H9 (cell line): Measurements from ENCODE around the gene SDK2. TPM values are rescaled to one million over a fixed set of nuclear protein-coding genes. Genes with fewer than 3 reads are reported as not detected.

Experiments used
- DNase-seq: peaks from one replicate; pipeline ENCODE4 v3.0.0-alpha.2; 2017
- H2AFZ ChIP-seq: one replicate; pipeline ENCODE4 v1.6.1; 2013; ENCODE audit warnings: mild to moderate bottlenecking, low read length, control low read depth, moderate library complexity
- H2AK5ac ChIP-seq: 2 replicates; pipeline ENCODE4 v1.6.1; 2013; ENCODE audit warnings: low read length, control low read depth, mixed read lengths; ENCODE audit not compliant: insufficient read length
- H2BK120ac ChIP-seq: one replicate; pipeline ENCODE4 v1.6.1; 2013; ENCODE audit warnings: low read depth, mild to moderate bottlenecking, low read length, control low read depth, inconsistent platforms; ENCODE audit not compliant: poor library complexity, severe bottlenecking
- H2BK12ac ChIP-seq: 2 replicates; pipeline ENCODE4 v1.6.1; 2013; ENCODE audit warnings: low read length, control low read depth, mixed read lengths, low read depth; ENCODE audit not compliant: insufficient read length
- H2BK15ac ChIP-seq: 2 replicates; pipeline ENCODE4 v1.6.1; 2013; ENCODE audit warnings: low read depth, low read length, control low read depth
- H2BK20ac ChIP-seq: one replicate; pipeline ENCODE4 v1.6.1; 2013; ENCODE audit warnings: low read depth, mild to moderate bottlenecking, low read length, control low read depth, inconsistent platforms; ENCODE audit not compliant: poor library complexity, severe bottlenecking
- H2BK5ac ChIP-seq: 2 replicates; pipeline ENCODE4 v1.6.1; 2013; ENCODE audit warnings: low read length, control low read depth, mixed read lengths; ENCODE audit not compliant: insufficient read length
- H3K14ac ChIP-seq: 2 replicates; pipeline ENCODE4 v1.6.1; 2013; ENCODE audit warnings: low read length, control low read depth; ENCODE audit not compliant: insufficient read depth
- H3K18ac ChIP-seq: 2 replicates; pipeline ENCODE4 v1.6.1; 2013; ENCODE audit warnings: low read depth, mild to moderate bottlenecking, mixed read lengths, low read length, control low read depth; ENCODE audit not compliant: insufficient read length
- H3K23ac ChIP-seq: 2 replicates; pipeline ENCODE4 v1.6.1; 2013; ENCODE audit warnings: low read length, control low read depth, mixed read lengths, low read depth; ENCODE audit not compliant: insufficient read length
- H3K23me2 ChIP-seq: 2 replicates; pipeline ENCODE4 v1.6.1; 2013; ENCODE audit warnings: low read depth, mild to moderate bottlenecking, mixed read lengths, low read length, control low read depth; ENCODE audit not compliant: insufficient read length, poor library complexity, severe bottlenecking
- H3K27ac ChIP-seq: 2 replicates; pipeline ENCODE4 v1.5.1; 2013; ENCODE audit warnings: low read length, control low read depth, mixed read lengths, low read depth; ENCODE audit not compliant: insufficient read length
- H3K27me3 ChIP-seq: 2 replicates; pipeline ENCODE4 v1.6.1; 2013; ENCODE audit warnings: low read length, control low read depth, inconsistent platforms; ENCODE audit not compliant: insufficient read depth
- H3K4ac ChIP-seq: 2 replicates; pipeline ENCODE4 v1.6.1; 2013; ENCODE audit warnings: low read depth, mild to moderate bottlenecking, control low read depth, inconsistent platforms, low read length, moderate library complexity
- H3K4me1 ChIP-seq: 2 replicates; pipeline ENCODE4 v1.6.1; 2013; ENCODE audit warnings: low read length, control low read depth, inconsistent platforms; ENCODE audit not compliant: insufficient read depth
- H3K4me2 ChIP-seq: 2 replicates; pipeline ENCODE4 v1.6.1; 2013; ENCODE audit warnings: low read length, control low read depth, mixed read lengths; ENCODE audit not compliant: insufficient read length, insufficient read depth
- H3K56ac ChIP-seq: 2 replicates; pipeline ENCODE4 v1.6.1; 2013; ENCODE audit warnings: low read depth, mild to moderate bottlenecking, mixed read lengths, low read length, control low read depth; ENCODE audit not compliant: insufficient read length
- H3K79me1 ChIP-seq: 2 replicates; pipeline ENCODE4 v1.6.1; 2013; ENCODE audit warnings: low read depth, mild to moderate bottlenecking, moderate library complexity, low read length, control low read depth, inconsistent platforms; ENCODE audit not compliant: insufficient read depth, poor library complexity, severe bottlenecking
- H3K79me2 ChIP-seq: 2 replicates; pipeline ENCODE4 v1.6.1; 2013; ENCODE audit warnings: low read length, control low read depth, inconsistent platforms; ENCODE audit not compliant: insufficient read depth
- H3K9ac ChIP-seq: 2 replicates; pipeline ENCODE4 v1.6.1; 2013; ENCODE audit warnings: low read length, control low read depth, mixed read lengths; ENCODE audit not compliant: insufficient read length; ENCODE audit errors: extremely low read depth
- H3K9me3 ChIP-seq: one replicate; pipeline ENCODE4 v1.6.1; 2013; ENCODE audit warnings: low read depth, low read length, inconsistent platforms; ENCODE audit not compliant: control insufficient read depth
- H3T11ph ChIP-seq: one replicate; pipeline ENCODE4 v1.6.1; 2013; ENCODE audit warnings: mild to moderate bottlenecking, low read length, control low read depth, inconsistent platforms
- H4K20me1 ChIP-seq: one replicate; pipeline ENCODE4 v1.6.1; 2013; ENCODE audit not compliant: control insufficient read depth, insufficient read length, insufficient read depth
- H4K5ac ChIP-seq: 2 replicates; pipeline ENCODE4 v1.6.1; 2013; ENCODE audit warnings: low read depth, mild to moderate bottlenecking, mixed read lengths, low read length, control low read depth; ENCODE audit not compliant: insufficient read length
- H4K8ac ChIP-seq: replicated peaks from 2 replicates; pipeline ENCODE4 v1.6.1; 2013; ENCODE audit warnings: low read length, control low read depth, mixed read lengths, low read depth; ENCODE audit not compliant: insufficient read length
- H4K91ac ChIP-seq: 2 replicates; pipeline ENCODE4 v1.6.1; 2013; ENCODE audit warnings: low read depth, mild to moderate bottlenecking, moderate library complexity, mixed read lengths, low read length, control low read depth; ENCODE audit not compliant: insufficient read length
- H3K27ac Mint-ChIP-seq, 3 experiments: 2 replicates in 2 of 3; 3 replicates in 1 of 3; pipeline ENCODE4 v1.8.0; 2020 to 2021; ENCODE audit warnings: mixed read lengths in 3 of 3, mild to moderate bottlenecking in 1 of 3, moderate library complexity in 1 of 3
- H3K27me3 Mint-ChIP-seq: 2 replicates; pipeline ENCODE4 v1.8.0; 2021; ENCODE audit warnings: low read depth, mild to moderate bottlenecking, moderate library complexity, mixed read lengths
- H3K36me3 Mint-ChIP-seq, 3 experiments: 2 replicates in 2 of 3; 3 replicates in 1 of 3; pipeline ENCODE4 v1.8.0; 2020 to 2021; ENCODE audit warnings: low read depth in 3 of 3, mixed read lengths in 3 of 3; ENCODE audit not compliant: insufficient read depth in 1 of 3
- H3K4me1 Mint-ChIP-seq, 2 experiments: 2 replicates each; pipeline ENCODE4 v1.8.0; 2020; ENCODE audit warnings: mixed read lengths in 2 of 2
- H3K4me3 Mint-ChIP-seq, 2 experiments: 2 replicates in 1 of 2; 3 replicates in 1 of 2; pipeline ENCODE4 v1.8.0; 2020 to 2021; ENCODE audit warnings: mild to moderate bottlenecking in 2 of 2, mixed read lengths in 2 of 2, moderate library complexity in 1 of 2
- H3K9me3 Mint-ChIP-seq, 2 experiments: 2 replicates in 1 of 2; 3 replicates in 1 of 2; pipeline ENCODE4 v1.8.0; 2020; ENCODE audit warnings: mild to moderate bottlenecking in 2 of 2, mixed read lengths in 2 of 2, moderate library complexity in 1 of 2
- CTCF ChIP-seq: fragments of 200-600 bp; sonication (generic); conservative IDR thresholded peaks from 3 replicates; pipeline ENCODE4 v1.8.0; 2021; ENCODE audit warnings: antibody characterized with exemption, mild to moderate bottlenecking
- WGBS: extraction: QIAGEN DNeasy Blood & Tissue Kit; methylation state at CpG from one replicate; pipeline ENCODE4 v1.1.7; 2013; ENCODE audit warnings: missing lambda C conversion rate, low lambda C conversion rate, mixed read lengths; ENCODE audit not compliant: insufficient read length; ENCODE audit errors: extremely low coverage; 5-methylcytosine and 5-hydroxymethylcytosine counted together
- total RNA-seq: library from RNA; stranded (reverse); gene quantifications from 2 replicates; pipeline ENCODE4 v1.2.1, GENCODE V29; 2021

Gene SDK2
- total RNA-seq, 1 experiment from 2014 or later: 9.1 TPM

GRCh38 chr17:73292031-73292531 is 352.2 kb downstream of the SDK2 start:
- Histone ChIP-seq H2AK5ac (no peak overlapping the region), H3K4me2 (no peak overlapping the region), H3T11ph (no peak overlapping the region), H2BK5ac (no peak overlapping the region), H4K91ac (no peak overlapping the region), H3K79me1 (no peaks in the 10 kb centered on the region), H3K56ac (no peak overlapping the region), H4K20me1 (no peaks in the 10 kb centered on the region), H3K23ac (no peak overlapping the region), H2AFZ (no peak overlapping the region), H4K5ac (no peak overlapping the region), H2BK20ac (no peak overlapping the region), H3K4ac (no peak overlapping the region), H2BK15ac (no peak overlapping the region), H3K9ac (no peak overlapping the region), H2BK12ac (no peak overlapping the region), H3K18ac (no peak overlapping the region), H3K27me3 (no peaks in the 10 kb centered on the region), H3K79me2 (no peaks in the 10 kb centered on the region), H3K9me3 (no peaks in the 10 kb centered on the region), H3K27ac (no peak overlapping the region), H3K23me2 (no peaks in the 10 kb centered on the region), H4K8ac (no peak overlapping the region), H3K4me1 (no peaks in the 10 kb centered on the region), H2BK120ac (no peak overlapping the region), H3K14ac (no peak overlapping the region; the same call in 1 of the 2 replicates)
- DNase-seq: peak; percentile 25
- Mint-ChIP-seq H3K27ac (peak overlapping the region in 1 of 3 experiments; percentile 82; a peak in 3 of 7 replicates), H3K4me1 (peaks cover 19 to 26% of the 10 kb centered on the region in 2 experiments), H3K36me3 (no peaks in the 10 kb centered on the region; a peak in 1 of 7 replicates), H3K4me3 (no peak overlapping the region), H3K9me3 (no peaks in the 10 kb centered on the region), H3K27me3 (no peaks in the 10 kb centered on the region)
- WGBS: no CpG with 5 or more reads among the region's 12 CpGs
- TF ChIP-seq CTCF: no peak
